Measurements from ENCODE around the gene SAMD3.
"Not testable (repeated sequence)": the region's sequence is repeated elsewhere in the genome, so short reads cannot be mapped to it uniquely, and the experiment has no call there.

The SAMD3 gene

GRCh38 chr6:130138116-130138908, 84.4 kb downstream of the SAMD3 start:
- in situ Hi-C loops (cut with MboI; ENCODE audit: low sequenced_read_pairs) = no loop called here

GRCh38 chr6:130136798-130137197, 86.0 kb downstream of the SAMD3 start:
- in situ Hi-C loops (cut with MboI; ENCODE audit: low sequenced_read_pairs) = no loop called here

- in situ Hi-C loops (cut with MboI; ENCODE audit: low sequenced_read_pairs) = no loop called here
Observed at GRCh38 chr6:130134582-130134981, 88.2 kb downstream of the SAMD3 start.

- in situ Hi-C loops (cut with MboI; ENCODE audit: low sequenced_read_pairs) = no loop called here
Observed at GRCh38 chr6:130132286-130132701, 90.5 kb downstream of the SAMD3 start.

GRCh38 chr6:130129762-130130246, 92.9 kb downstream of the SAMD3 start:
- in situ Hi-C loops (cut with MboI; ENCODE audit: low sequenced_read_pairs) = no loop called here

- in situ Hi-C loops (cut with MboI; ENCODE audit: low sequenced_read_pairs) = no loop called here
Observed at GRCh38 chr6:130128326-130128725, 94.4 kb downstream of the SAMD3 start.

GRCh38 chr6:130127195-130127594, 95.6 kb downstream of the SAMD3 start:
- in situ Hi-C loops (cut with MboI; ENCODE audit: low sequenced_read_pairs) = no loop called here

- in situ Hi-C loops (cut with MboI; ENCODE audit: low sequenced_read_pairs) = no loop called here
Observed at GRCh38 chr6:130122243-130122642, 100.5 kb downstream of the SAMD3 start.

GRCh38 chr6:130120731-130121130, 102.0 kb downstream of the SAMD3 start:
- in situ Hi-C loops (cut with MboI; ENCODE audit: low sequenced_read_pairs) = no loop called here

- in situ Hi-C loops (cut with MboI; ENCODE audit: low sequenced_read_pairs) = no loop called here
Observed at GRCh38 chr6:130119211-130119610, 103.5 kb downstream of the SAMD3 start.

- in situ Hi-C loops (cut with MboI; ENCODE audit: low sequenced_read_pairs) = no loop called here
Observed at GRCh38 chr6:130118236-130118635, 104.5 kb downstream of the SAMD3 start.

GRCh38 chr6:130117187-130117701, 105.5 kb downstream of the SAMD3 start:
- in situ Hi-C loops (cut with MboI; ENCODE audit: low sequenced_read_pairs) = not testable (repeated sequence)

GRCh38 chr6:130116273-130116672, 106.5 kb downstream of the SAMD3 start:
- in situ Hi-C loops (cut with MboI; ENCODE audit: low sequenced_read_pairs) = no loop called here

- in situ Hi-C loops (cut with MboI; ENCODE audit: low sequenced_read_pairs) = no loop called here
Observed at GRCh38 chr6:130115036-130115435, 107.7 kb downstream of the SAMD3 start.

GRCh38 chr6:130113201-130113710, 109.5 kb downstream of the SAMD3 start:
- in situ Hi-C loops (cut with MboI; ENCODE audit: low sequenced_read_pairs) = no loop called here

- in situ Hi-C loops (cut with MboI; ENCODE audit: low sequenced_read_pairs) = no loop called here
Observed at GRCh38 chr6:130111031-130111430, 111.7 kb downstream of the SAMD3 start.

- in situ Hi-C loops (cut with MboI; ENCODE audit: low sequenced_read_pairs) = no loop called here
Observed at GRCh38 chr6:130107710-130108109, 115.0 kb downstream of the SAMD3 start.

- in situ Hi-C loops (cut with MboI; ENCODE audit: low sequenced_read_pairs) = no loop called here
Observed at GRCh38 chr6:130105996-130106704, 116.6 kb downstream of the SAMD3 start.

GRCh38 chr6:130099119-130099518, 123.6 kb downstream of the SAMD3 start:
- in situ Hi-C loops (cut with MboI; ENCODE audit: low sequenced_read_pairs) = no loop called here

GRCh38 chr6:130098317-130098716, 124.4 kb downstream of the SAMD3 start:
- in situ Hi-C loops (cut with MboI; ENCODE audit: low sequenced_read_pairs) = no loop called here

Data from hTERT RPE-1 (cell line).